ENCODE results near the gene DNAJB6. TPM values are rescaled to one million over a fixed set of nuclear protein-coding genes. Genes with fewer than 3 reads are reported as not detected.

Gene DNAJB6
- total RNA-seq, 2 experiments from 2014 or later, result 69.3 to 74.9 TPM

- Mint-ChIP-seq H3K9me3 (ENCODE audit: insufficient read depth) (no peaks in the 10 kb centered on the region), H3K27ac (no peak overlapping the region), H3K4me1 (ENCODE audit: low read depth) (peaks cover 16% of the 10 kb centered on the region), H3K27me3 (ENCODE audit: low read depth) (peaks cover 22% of the 10 kb centered on the region), H3K4me3 (no peak overlapping the region), H3K36me3 (ENCODE audit: low read depth) (no peaks in the 10 kb centered on the region)
- POLR2A ChIA-PET, result no interaction called here
- CTCF ChIA-PET, result no interaction called here
- ATAC-seq, result no peak
- no peak for DNase-seq
Measured at GRCh38 chr7:157437519-157438061, 100.8 kb downstream of the DNAJB6 start.

GRCh38 chr7:157438121-157439025 lies 101.6 kb downstream of the DNAJB6 start:
- POLR2A ChIA-PET, result no interaction called here
- CTCF ChIA-PET, result no interaction called here

DNA sequence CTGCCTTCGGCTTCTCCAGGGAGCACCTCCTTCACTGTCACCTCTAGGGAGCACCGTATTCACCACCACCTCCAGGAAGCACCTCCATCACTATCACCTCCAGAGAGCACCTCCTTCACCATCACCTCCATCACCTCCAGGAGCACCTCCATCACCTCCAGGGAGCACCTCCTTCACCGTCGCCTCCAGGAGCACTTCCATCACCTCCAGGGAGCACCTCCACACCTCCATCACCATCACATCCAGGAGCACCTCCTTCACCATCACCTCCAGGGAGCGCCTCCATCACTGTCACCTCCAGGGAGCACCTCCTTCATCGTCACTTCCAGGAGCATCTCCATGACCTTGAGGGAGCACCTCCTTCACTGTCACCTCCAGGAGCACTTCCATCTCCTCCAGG lies 102.3 kb downstream of the DNAJB6 start:
- CTCF ChIA-PET, result no interaction called here
- ATAC-seq, result no peak
- Mint-ChIP-seq H3K27ac (no peak overlapping the region), H3K9me3 (ENCODE audit: insufficient read depth) (no peaks in the 10 kb centered on the region), H3K4me3 (no peak overlapping the region), H3K4me1 (ENCODE audit: low read depth) (peaks cover 4% of the 10 kb centered on the region), H3K36me3 (ENCODE audit: low read depth) (no peaks in the 10 kb centered on the region), H3K27me3 (ENCODE audit: low read depth) (peaks cover 15% of the 10 kb centered on the region)
- POLR2A ChIA-PET, result no interaction called here
- no peak for DNase-seq

More at GRCh38 chr7:157438121-157439025, 101.6 kb downstream of the DNAJB6 start:
- ATAC-seq, result no peak
- no peak overlapping the region for H3K27ac Mint-ChIP-seq
- H3K4me1 Mint-ChIP-seq (ENCODE audit: low read depth), result peaks cover 8% of the 10 kb centered on the region
- no peak for DNase-seq
- peaks cover 18% of the 10 kb centered on the region for H3K27me3 Mint-ChIP-seq (ENCODE audit: low read depth)
- H3K4me3 Mint-ChIP-seq, result no peak overlapping the region
- H3K36me3 Mint-ChIP-seq (ENCODE audit: low read depth), result no peaks in the 10 kb centered on the region
- no peaks in the 10 kb centered on the region for H3K9me3 Mint-ChIP-seq (ENCODE audit: insufficient read depth)

GRCh38 chr7:157439761-157440160 lies 103.0 kb downstream of the DNAJB6 start:
- peaks cover 15% of the 10 kb centered on the region for H3K27me3 Mint-ChIP-seq (ENCODE audit: low read depth)
- peaks cover under 1% of the 10 kb centered on the region for H3K4me1 Mint-ChIP-seq (ENCODE audit: low read depth)
- POLR2A ChIA-PET, result no interaction called here
- H3K9me3 Mint-ChIP-seq (ENCODE audit: insufficient read depth), result no peaks in the 10 kb centered on the region
- H3K27ac Mint-ChIP-seq, result no peak overlapping the region
- CTCF ChIA-PET, result no interaction called here
- no peak for ATAC-seq
- H3K4me3 Mint-ChIP-seq, result no peak overlapping the region
- H3K36me3 Mint-ChIP-seq (ENCODE audit: low read depth), result no peaks in the 10 kb centered on the region
- DNase-seq, result no peak

DNA sequence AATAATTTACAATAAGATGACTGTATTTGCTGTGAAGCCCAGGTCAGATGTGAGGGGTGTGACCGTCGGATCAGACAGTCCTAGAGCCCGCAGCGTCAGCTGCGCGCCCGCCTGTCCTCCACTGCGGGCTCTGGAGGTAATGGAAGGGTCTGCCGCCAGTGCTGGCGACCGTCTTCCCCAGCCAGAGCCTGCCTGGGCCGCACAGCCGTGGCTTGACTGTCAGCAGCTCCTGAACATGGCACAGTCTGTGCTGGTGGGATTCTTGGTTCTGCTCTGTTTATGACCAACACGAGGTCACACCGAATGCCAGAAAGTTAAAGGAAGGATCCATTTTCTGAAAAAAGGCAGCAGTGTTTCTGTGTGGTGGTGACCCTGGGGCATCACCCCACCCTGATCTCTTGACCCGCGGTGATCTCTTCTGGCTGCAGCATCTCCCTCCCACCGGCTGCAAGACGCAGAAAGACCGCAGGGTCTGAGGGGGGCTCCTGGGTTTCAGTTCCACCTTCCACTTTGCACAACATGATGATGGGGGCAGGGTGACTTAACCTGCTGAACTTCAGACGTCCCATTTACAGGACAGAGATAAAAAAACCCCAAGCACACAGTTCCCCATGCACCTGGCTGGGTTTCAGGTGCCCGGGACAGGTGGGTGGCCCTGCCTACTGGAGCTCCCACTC lies 103.7 kb downstream of the DNAJB6 start:
- CTCF ChIA-PET, result no interaction called here
- POLR2A ChIA-PET, result no interaction called here

GRCh38 chr7:157441023-157441399 lies 104.2 kb downstream of the DNAJB6 start:
- no peak overlapping the region for H3K4me3 Mint-ChIP-seq
- ChIA-PET CTCF (no interaction called here), POLR2A (no interaction called here)
- H3K27me3 Mint-ChIP-seq (ENCODE audit: low read depth), result peaks cover 13% of the 10 kb centered on the region
- DNase-seq (no peak), ATAC-seq (no peak)
- H3K9me3 Mint-ChIP-seq (ENCODE audit: insufficient read depth), result no peaks in the 10 kb centered on the region
- no peak overlapping the region for H3K27ac Mint-ChIP-seq
- H3K36me3 Mint-ChIP-seq (ENCODE audit: low read depth), result no peaks in the 10 kb centered on the region
- no peaks in the 10 kb centered on the region for H3K4me1 Mint-ChIP-seq (ENCODE audit: low read depth)

More for the DNA sequence above, 103.7 kb downstream of the DNAJB6 start:
- no peak for DNase-seq
- H3K4me1 Mint-ChIP-seq (ENCODE audit: low read depth), result no peaks in the 10 kb centered on the region
- no peaks in the 10 kb centered on the region for H3K9me3 Mint-ChIP-seq (ENCODE audit: insufficient read depth)
- H3K27ac Mint-ChIP-seq, result no peak overlapping the region
- peaks cover 15% of the 10 kb centered on the region for H3K27me3 Mint-ChIP-seq (ENCODE audit: low read depth)
- H3K4me3 Mint-ChIP-seq, result no peak overlapping the region
- H3K36me3 Mint-ChIP-seq (ENCODE audit: low read depth), result no peaks in the 10 kb centered on the region
- ATAC-seq, result no peak

GRCh38 chr7:157442456-157442855 lies 105.7 kb downstream of the DNAJB6 start:
- H3K36me3 Mint-ChIP-seq (ENCODE audit: low read depth), result no peaks in the 10 kb centered on the region
- ChIA-PET POLR2A (no interaction called here), CTCF (no interaction called here)
- no peaks in the 10 kb centered on the region for H3K9me3 Mint-ChIP-seq (ENCODE audit: insufficient read depth)
- ATAC-seq (no peak), DNase-seq (no peak)
- H3K27ac Mint-ChIP-seq, result no peak overlapping the region
- H3K4me1 Mint-ChIP-seq (ENCODE audit: low read depth), result no peaks in the 10 kb centered on the region
- peaks cover 5% of the 10 kb centered on the region for H3K27me3 Mint-ChIP-seq (ENCODE audit: low read depth)
- H3K4me3 Mint-ChIP-seq, result no peak overlapping the region

- CTCF ChIA-PET, result no interaction called here
- H3K4me1 Mint-ChIP-seq (ENCODE audit: low read depth), result no peaks in the 10 kb centered on the region
- H3K27me3 Mint-ChIP-seq (ENCODE audit: low read depth), result peaks cover 3% of the 10 kb centered on the region
- H3K36me3 Mint-ChIP-seq (ENCODE audit: low read depth), result no peaks in the 10 kb centered on the region
- H3K27ac Mint-ChIP-seq, result no peak overlapping the region
- POLR2A ChIA-PET, result no interaction called here
- H3K4me3 Mint-ChIP-seq, result no peak overlapping the region
- DNase-seq, result no peak
- H3K9me3 Mint-ChIP-seq (ENCODE audit: insufficient read depth), result no peaks in the 10 kb centered on the region
- no peak for ATAC-seq
Measured at GRCh38 chr7:157442993-157443831, 106.4 kb downstream of the DNAJB6 start.

DNA sequence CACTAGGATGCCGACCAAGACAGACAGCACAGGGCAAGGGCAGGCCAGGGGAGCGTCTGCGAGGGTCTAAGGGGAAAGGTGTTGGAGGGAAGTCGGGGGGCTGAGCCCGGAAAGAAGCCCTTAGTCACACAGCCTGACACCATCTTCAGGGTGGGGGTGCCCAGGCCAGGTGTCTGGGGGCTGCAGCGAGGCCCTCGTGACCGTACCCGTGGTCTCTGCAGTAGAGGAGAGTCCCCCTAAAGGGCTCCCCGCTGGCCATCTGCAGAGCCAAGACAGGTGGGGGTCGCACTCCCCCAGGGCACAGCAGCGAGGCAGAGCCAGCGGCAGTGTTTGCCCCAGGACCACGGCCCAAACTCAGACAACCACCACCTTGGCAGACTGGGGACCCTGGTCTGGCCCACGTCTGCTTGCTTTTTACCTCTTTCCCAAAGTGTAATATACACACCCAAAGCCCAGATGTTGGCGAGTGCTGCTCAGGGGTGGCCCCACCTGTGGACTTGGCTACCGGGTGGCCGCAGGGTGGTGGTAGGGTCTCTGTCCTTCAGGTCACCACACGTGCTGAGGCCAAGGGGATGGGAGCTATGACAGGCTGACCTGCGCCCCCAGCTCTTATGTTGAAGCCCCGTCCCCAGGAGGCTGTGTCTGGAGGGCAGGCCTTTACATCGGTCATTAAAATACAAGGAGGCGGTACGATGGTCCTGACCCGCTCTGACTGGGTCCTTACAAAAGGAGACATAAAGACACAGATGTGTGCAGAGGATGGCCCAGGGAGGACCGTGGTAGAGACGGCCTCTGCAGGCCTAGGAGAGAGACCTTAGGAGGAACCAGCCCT lies 107.4 kb downstream of the DNAJB6 start:
- ATAC-seq, result no peak
- H3K36me3 Mint-ChIP-seq (ENCODE audit: low read depth), result no peaks in the 10 kb centered on the region
- no peak overlapping the region for H3K4me3 Mint-ChIP-seq
- no peak for DNase-seq
- no peaks in the 10 kb centered on the region for H3K9me3 Mint-ChIP-seq (ENCODE audit: insufficient read depth)
- CTCF ChIA-PET, result no interaction called here
- H3K27ac Mint-ChIP-seq, result no peak overlapping the region
- POLR2A ChIA-PET, result no interaction called here
- peaks cover 3% of the 10 kb centered on the region for H3K27me3 Mint-ChIP-seq (ENCODE audit: low read depth)
- H3K4me1 Mint-ChIP-seq (ENCODE audit: low read depth), result no peaks in the 10 kb centered on the region

DNA sequence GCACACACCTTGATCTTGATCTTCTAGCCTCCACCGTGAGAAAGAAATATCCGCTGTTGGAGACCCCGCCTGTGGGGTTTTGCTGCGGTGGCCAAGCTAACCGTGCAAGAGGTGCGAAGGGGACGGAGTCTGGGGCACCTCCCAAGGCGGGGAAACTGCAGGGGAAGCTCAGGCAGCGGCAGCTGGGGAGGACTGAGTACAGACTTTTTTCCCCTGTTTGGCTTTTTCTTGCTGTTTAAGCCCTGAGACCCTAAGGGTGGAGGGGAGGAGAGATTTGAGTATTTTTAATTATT lies 108.0 kb downstream of the DNAJB6 start:
- ATAC-seq, result no peak
- no peak overlapping the region for H3K27ac Mint-ChIP-seq
- H3K4me1 Mint-ChIP-seq (ENCODE audit: low read depth), result no peaks in the 10 kb centered on the region
- no peaks in the 10 kb centered on the region for H3K9me3 Mint-ChIP-seq (ENCODE audit: insufficient read depth)
- ChIA-PET CTCF (no interaction called here), POLR2A (no interaction called here)
- H3K36me3 Mint-ChIP-seq (ENCODE audit: low read depth), result no peaks in the 10 kb centered on the region
- H3K4me3 Mint-ChIP-seq, result no peak overlapping the region
- peaks cover 3% of the 10 kb centered on the region for H3K27me3 Mint-ChIP-seq (ENCODE audit: low read depth)
- no peak for DNase-seq

GRCh38 chr7:157445246-157445955 lies 108.6 kb downstream of the DNAJB6 start:
- ATAC-seq, result no peak
- H3K27me3 Mint-ChIP-seq (ENCODE audit: low read depth), result peaks cover 7% of the 10 kb centered on the region
- POLR2A ChIA-PET, result no interaction called here
- CTCF ChIA-PET, result no interaction called here
- H3K4me3 Mint-ChIP-seq, result no peak overlapping the region
- H3K9me3 Mint-ChIP-seq (ENCODE audit: insufficient read depth), result no peaks in the 10 kb centered on the region
- H3K4me1 Mint-ChIP-seq (ENCODE audit: low read depth), result no peaks in the 10 kb centered on the region
- H3K27ac Mint-ChIP-seq, result no peak overlapping the region
- peak; percentile 12 for DNase-seq
- H3K36me3 Mint-ChIP-seq (ENCODE audit: low read depth), result peaks cover 2% of the 10 kb centered on the region

All from activated CD8-positive, alpha-beta T cell treated with anti-CD3 and anti-CD28 coated beads, Interleukin-2, amount 10 ng/mL, durations not matched to agents 7 days and 5 days (primary cell).